Subcutaneous adipose tissue (tissue), 4 donors: ENCODE measurements around the gene C12orf60. TPM values are rescaled to one million over a fixed set of nuclear protein-coding genes. Genes with fewer than 3 reads are reported as not detected.

Experiments
- CTCF ChIP-seq: fragments of 450-650 bp; IDR thresholded peaks from one replicate; pipeline ENCODE4 v1.5.1; 2016; ENCODE audit warnings: low read depth, mild to moderate bottlenecking, control low read depth, antibody characterized with exemption, moderate library complexity
- total RNA-seq, 4 donors: library from RNA; depleted of rRNA; stranded (reverse); fragments of >200 nt; gene quantifications; one replicate each; pipeline ENCODE4 v1.1.0, GENCODE V29; 2016

The C12orf60 gene
- total RNA-seq, 4 donors from 2014 or later = 0.34 to 2.0 (median 1.4) TPM

GRCh38 chr12:14860490-14860889 lies 57.0 kb downstream of the C12orf60 start:
- no peak for TF ChIP-seq CTCF

GRCh38 chr12:14868916-14869506 lies 65.5 kb downstream of the C12orf60 start:
- TF ChIP-seq CTCF = no peak

- no peak for TF ChIP-seq CTCF
Observed at GRCh38 chr12:14871247-14871646, 67.8 kb downstream of the C12orf60 start.

- TF ChIP-seq CTCF = no peak
Observed at GRCh38 chr12:14871886-14872285, 68.4 kb downstream of the C12orf60 start.

GRCh38 chr12:14873440-14874185 lies 70.1 kb downstream of the C12orf60 start:
- no peak for TF ChIP-seq CTCF

Other genes with a start within 250 kb of the C12orf60 start
- 10 to 100 TPM; 16.2 to 63.9 (median 21.7) TPM for gene PLBD1, start 235.8 kb upstream of the C12orf60 start, total RNA-seq
- gene GUCY2C, start 107.1 kb upstream of the C12orf60 start, total RNA-seq = under 1 TPM in 1 of 4 donors, not detected in 3; 0.17 TPM
- 10 to 100 TPM; 13.3 to 29.2 (median 20.6) TPM for gene WBP11, start 192 bp upstream of the C12orf60 start, total RNA-seq
- under 1 TPM in 1 of 4 donors, not detected in 3; 0.75 TPM for gene SMCO3, start 10.5 kb downstream of the C12orf60 start, total RNA-seq
- 1 to 10 TPM in 1 of 4 donors, under 1 TPM in 3; 0.33 to 1.9 (median 0.61) TPM for gene ART4, start 39.9 kb downstream of the C12orf60 start, total RNA-seq
- gene MGP, start 82.2 kb downstream of the C12orf60 start, total RNA-seq = 100 to 1,000 TPM; 192 to 366 (median 221) TPM
- under 1 TPM in 2 of 4 donors, not detected in 2; 0.85 to 0.94 TPM for gene ERP27, start 134.9 kb downstream of the C12orf60 start, total RNA-seq
- gene ARHGDIB, start 157.9 kb downstream of the C12orf60 start, total RNA-seq = 100 to 1,000 TPM in 3 of 4 donors, 10 to 100 TPM in 1; 96.1 to 255 (median 151) TPM
- gene PDE6H, start 169.4 kb downstream of the C12orf60 start, total RNA-seq = not detected